SH-SY5Y (cell line): ENCODE data around the gene TRPM2.

Experiments
- GATA2 ChIP-seq: IDR thresholded peaks from 2 replicates; pipeline ENCODE4 v1.6.1; 2011; ENCODE audit warnings: mild to moderate bottlenecking, low read depth, low read length
- GATA3 ChIP-seq: IDR thresholded peaks from 2 replicates; pipeline ENCODE4 v1.6.1; 2011; ENCODE audit warnings: low read depth, mild to moderate bottlenecking, low read length, moderate library complexity

- TF ChIP-seq GATA2 (no peak), GATA3 (no peak)
Measured at GRCh38 chr21:44459712-44460440, 106.5 kb downstream of the TRPM2 start.
